ENCODE results near the gene SH2B3.
A peak's percentile ranks its signal among the peaks of the same experiment; 100 is the strongest.
"Not testable (repeated sequence)": the region's sequence is repeated elsewhere in the genome, so short reads cannot be mapped to it uniquely, and the experiment has no call there.

The SH2B3 gene

GRCh38 chr12:111467092-111467856, 61.6 kb downstream of the SH2B3 start:
- DNase-seq, result peak; percentile 4

DNA sequence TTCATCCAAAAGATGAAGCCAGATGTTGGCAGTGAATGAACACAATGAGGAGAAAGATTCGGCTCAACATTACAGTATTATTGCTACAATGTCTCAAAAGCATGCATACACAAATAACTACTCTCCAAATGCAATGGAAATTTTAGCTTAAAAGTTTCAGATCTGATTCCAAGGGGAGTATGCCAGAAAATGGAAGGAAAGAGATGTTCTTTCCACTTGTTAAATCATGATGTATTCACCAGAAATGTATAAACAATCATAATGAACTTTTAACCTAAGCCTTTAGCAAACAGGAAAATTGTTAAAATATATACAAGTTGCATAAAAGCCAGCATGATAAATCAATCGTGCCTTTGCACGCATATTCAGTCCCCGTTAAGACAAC, 62.1 kb downstream of the SH2B3 start:
- DNase-seq, result no peak

DNA sequence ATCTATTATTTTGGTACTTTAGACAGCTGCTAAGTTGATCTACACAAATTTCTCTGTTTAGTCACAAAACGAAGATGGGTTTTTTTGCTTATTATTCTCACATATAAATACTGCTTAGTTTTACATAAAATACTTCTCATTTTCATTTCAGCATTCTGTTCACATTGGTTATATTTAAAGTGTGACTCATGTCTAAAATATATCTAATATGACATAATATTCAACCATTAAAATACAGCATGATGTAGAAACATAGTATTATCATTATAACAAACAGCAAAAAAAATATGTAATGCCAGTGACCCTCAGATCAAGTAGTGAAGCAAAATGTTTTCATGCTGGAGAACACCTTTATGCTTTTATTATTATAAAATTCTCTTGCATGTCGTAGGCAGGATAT, 63.7 kb downstream of the SH2B3 start:
- DNase-seq, result no peak

GRCh38 chr12:111471236-111471635, 65.5 kb downstream of the SH2B3 start:
- no peak for DNase-seq

DNA sequence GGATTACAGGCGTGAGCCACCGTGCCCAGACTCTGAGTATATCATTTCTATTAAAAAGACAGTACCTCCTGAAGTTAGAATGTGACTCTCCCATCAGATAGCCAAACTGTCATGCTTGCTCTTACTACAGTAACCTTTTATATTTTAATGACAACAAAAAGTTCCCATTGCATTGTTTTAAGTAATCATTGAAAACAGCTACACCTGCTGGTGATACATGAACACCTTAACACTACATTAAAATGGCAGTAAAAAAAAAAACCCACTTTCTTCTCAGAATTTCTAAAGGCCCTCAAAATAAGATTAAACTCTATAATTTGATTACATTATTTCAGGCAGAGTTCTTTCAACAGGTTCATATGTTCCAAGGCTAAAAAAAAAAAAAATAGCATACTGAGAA, 76.7 kb downstream of the SH2B3 start:
- DNase-seq, result no peak

DNA sequence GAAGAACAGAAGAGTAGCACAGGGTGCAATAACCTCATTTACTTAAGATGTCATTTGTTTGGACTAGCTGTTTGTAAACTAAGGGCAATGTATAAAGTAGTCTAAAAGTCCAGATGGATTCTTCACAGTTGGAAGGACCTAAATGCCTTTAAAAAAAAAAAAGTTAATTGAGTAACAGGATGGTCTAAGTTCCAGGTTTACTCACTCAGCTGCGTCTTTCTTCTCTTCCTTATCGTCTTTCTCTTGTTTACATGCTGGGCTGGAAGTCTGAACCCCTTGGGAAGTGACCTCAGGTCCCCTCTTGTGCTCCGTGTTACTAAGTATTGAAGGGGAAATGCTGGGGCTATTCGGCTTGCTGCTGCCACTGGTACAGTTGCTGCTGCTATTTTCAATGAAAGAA, 82.5 kb downstream of the SH2B3 start:
- peak; percentile 89 for DNase-seq

DNA sequence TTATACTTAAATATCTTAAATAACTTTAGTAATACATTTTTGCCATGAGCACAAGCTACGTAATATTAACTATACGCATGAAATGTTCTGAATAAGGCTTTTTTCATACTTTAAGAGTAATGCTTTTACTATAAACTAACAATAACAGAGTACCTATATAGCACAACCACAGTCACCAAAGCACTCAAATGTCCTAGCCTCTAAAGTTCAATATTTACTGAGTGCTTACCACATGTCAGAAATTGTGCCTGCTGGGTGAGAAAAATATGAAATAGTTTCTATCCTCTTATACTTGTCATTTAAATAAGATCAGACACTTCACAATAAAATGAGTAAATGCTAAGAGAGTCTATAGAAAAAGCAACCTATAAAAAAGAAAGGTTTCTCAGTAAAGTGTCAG, 83.1 kb downstream of the SH2B3 start:
- DNase-seq, result no peak

- DNase-seq, result not testable (repeated sequence)
Observed at GRCh38 chr12:111492979-111493378, 87.3 kb downstream of the SH2B3 start.

- DNase-seq, result no peak
Observed at GRCh38 chr12:111494676-111495075, 89.0 kb downstream of the SH2B3 start.

Measured in NCI-H2171 treated with DMSO at 0.1 percent for 48 hours (cell line).